Activated T-helper 2 cell treated with anti-CD3 and anti-CD28 coated beads, Interferon-gamma antibody, Interleukin-2, Interleukin-4, amounts not matched to agents 10 μg/mL and 5 μg/mL and 100 μg/mL, durations not matched to agents 14 hours and 24 hours and 36 hours (primary cell): Measurements from ENCODE around the gene ZIC4. TPM values are rescaled to one million over a fixed set of nuclear protein-coding genes. Genes with fewer than 3 reads are reported as not detected.

Source experiments
- DNase-seq: peaks from one replicate; pipeline ENCODE4 v3.0.0; 2021; ENCODE audit warnings: low spot score
- H3K27ac Mint-ChIP-seq: one replicate; pipeline ENCODE4 v1.8.0; 2021; ENCODE audit warnings: mixed read lengths
- H3K27me3 Mint-ChIP-seq: one replicate; pipeline ENCODE4 v1.8.0; 2021; ENCODE audit warnings: low read depth, mixed read lengths
- H3K36me3 Mint-ChIP-seq: one replicate; pipeline ENCODE4 v1.8.0; 2021; ENCODE audit warnings: low read depth, mixed read lengths
- H3K4me1 Mint-ChIP-seq: one replicate; pipeline ENCODE4 v1.8.0; 2021; ENCODE audit warnings: low read depth, mixed read lengths
- H3K4me3 Mint-ChIP-seq: one replicate; pipeline ENCODE4 v1.8.0; 2021; ENCODE audit warnings: low read depth, mild to moderate bottlenecking, moderate library complexity, mixed read lengths
- H3K9me3 Mint-ChIP-seq: one replicate; pipeline ENCODE4 v1.8.0; 2021; ENCODE audit warnings: mixed read lengths
- intact Hi-C: fragments of 100-400 bp; cut with micrococcal nuclease; formaldehyde crosslinking; loops from one replicate; pipeline ENCODE4 v1.15.1; 2023
- total RNA-seq: library from RNA; stranded (reverse); gene quantifications from 2 replicates; pipeline ENCODE4 v1.2.3, GENCODE V29; 2022

The ZIC4 gene
- total RNA-seq, 1 donor from 2014 or later, result not detected

DNA sequence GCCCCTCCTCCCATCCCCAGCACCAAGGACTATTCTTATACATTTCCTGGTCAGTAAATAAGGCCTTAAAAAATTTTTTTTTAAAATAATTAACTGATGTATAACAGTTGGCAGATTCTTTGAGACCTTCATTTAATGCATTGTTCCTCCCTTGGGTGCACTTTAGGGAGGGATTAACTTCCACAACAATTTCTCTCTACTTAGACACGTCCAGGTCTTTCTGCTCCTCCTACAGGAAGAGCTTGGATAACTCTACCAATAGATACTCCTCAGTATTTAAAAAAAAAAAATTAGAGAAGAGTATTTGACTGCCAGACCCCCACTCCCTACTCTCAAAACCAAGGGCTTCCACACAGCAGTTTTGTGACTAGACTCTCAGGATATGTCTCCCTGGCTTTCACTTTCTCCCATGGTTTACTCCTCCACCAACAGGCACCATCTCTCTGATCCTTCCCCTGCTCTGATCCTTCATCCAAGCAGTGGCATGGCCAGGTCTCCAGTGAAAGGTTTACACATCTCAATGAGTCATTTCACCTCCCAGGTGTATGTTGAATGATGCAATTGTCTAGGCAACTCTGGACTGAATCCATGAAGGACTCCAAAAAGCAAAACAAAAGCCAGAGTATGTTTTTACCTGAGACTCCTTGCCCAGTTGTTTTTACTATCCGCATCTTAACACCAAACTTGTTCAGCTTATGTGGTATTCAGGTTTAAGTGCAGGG lies 7.4 kb downstream of the ZIC4 start:
- Mint-ChIP-seq H3K9me3 (no peaks in the 10 kb centered on the region), H3K36me3 (no peaks in the 10 kb centered on the region), H3K4me1 (no peaks in the 10 kb centered on the region), H3K27me3 (peaks cover 60% of the 10 kb centered on the region), H3K4me3 (no peak overlapping the region), H3K27ac (no peak overlapping the region)
- intact Hi-C loops, result no loop called here
- no peak for DNase-seq

DNA sequence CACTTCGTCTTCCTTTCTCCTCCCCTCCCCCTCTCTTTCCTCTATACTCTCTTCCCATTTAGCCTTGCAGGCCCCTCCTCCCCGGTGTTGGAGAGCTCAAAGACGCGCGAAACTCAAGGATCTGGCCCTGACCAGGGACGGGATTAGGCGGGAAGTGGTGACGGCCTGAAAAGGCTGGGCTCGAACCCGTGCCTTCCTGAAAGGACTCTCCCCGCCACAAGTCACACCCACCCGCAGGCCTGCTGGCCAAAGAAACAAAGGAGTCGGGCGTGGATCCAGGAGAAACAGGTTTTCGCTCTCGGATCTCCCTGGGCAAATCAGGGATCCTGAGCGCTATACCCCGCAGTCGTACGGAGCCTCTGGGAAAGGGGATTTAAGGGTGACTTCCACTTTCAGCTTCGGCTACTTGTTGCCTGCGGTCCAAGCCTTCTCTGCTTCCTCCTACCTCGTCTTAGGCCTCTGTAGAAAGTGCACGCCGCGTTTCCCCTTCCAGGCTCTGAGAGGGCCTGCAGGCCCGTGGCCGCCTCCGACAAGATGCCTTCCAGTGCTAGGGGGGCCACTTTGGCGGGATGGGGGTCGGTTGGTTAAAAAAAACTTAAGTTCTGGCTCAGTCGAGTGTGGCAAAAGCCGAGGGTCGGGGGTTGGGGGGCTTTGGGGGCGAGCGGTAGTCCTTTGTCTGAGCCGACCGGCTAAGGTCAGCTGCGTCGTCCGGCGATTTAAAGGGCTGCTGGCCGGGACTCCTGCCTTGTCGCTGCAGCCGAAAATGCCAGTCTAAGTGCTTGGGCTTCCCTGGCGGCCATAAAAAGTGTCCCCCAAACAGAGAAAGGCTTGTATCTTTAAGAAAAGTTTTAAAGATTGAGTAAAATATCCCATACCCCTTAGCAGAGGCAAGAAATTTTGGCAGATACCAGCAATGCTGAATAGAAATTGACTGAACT lies 8.2 kb downstream of the ZIC4 start:
- no peak for DNase-seq
- Mint-ChIP-seq H3K4me1 (no peaks in the 10 kb centered on the region), H3K27ac (no peak overlapping the region), H3K4me3 (no peak overlapping the region), H3K36me3 (no peaks in the 10 kb centered on the region), H3K27me3 (peaks cover 56% of the 10 kb centered on the region), H3K9me3 (no peaks in the 10 kb centered on the region)
- intact Hi-C loops, result no loop called here

DNA sequence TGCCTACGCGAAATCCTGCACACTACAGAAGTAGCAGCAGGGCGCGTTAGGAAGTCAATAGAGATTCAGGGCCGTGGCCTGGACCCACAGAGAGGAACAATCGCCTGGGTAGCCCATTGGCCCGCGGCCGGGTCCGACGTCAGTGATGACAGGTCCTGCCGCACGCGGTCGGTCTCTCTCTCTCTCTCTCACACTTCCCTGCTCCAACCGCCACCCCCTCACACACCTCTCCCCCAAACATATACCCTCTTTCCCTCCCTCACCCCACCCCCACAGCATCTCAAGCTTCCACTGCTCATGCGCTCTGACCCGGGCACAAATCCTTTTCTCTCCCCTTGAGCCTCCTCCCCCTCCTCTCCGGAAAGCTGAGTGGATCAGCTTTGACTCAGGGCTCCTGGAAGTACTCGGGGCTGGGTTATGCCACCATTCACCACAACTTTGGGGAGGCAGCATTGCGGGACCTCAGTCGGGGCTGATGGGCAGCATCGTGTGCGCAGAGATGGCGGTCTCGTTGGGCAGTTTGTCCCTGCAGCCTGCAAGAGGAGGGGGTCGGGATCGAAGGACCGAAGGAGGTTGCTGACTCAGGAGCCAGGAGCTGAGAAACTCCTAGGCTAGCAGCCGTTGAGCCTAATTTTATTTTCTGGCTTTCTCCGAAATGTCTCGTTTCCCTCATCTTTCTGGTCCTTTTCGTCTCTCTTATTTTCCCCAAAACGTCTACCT lies 9.0 kb downstream of the ZIC4 start:
- no peak overlapping the region for H3K4me3 Mint-ChIP-seq
- no peak for DNase-seq
- intact Hi-C loops, result no loop called here
- peaks cover 61% of the 10 kb centered on the region for H3K27me3 Mint-ChIP-seq
- no peak overlapping the region for H3K27ac Mint-ChIP-seq
- no peaks in the 10 kb centered on the region for H3K36me3 Mint-ChIP-seq
- no peaks in the 10 kb centered on the region for H3K4me1 Mint-ChIP-seq
- no peaks in the 10 kb centered on the region for H3K9me3 Mint-ChIP-seq

DNA sequence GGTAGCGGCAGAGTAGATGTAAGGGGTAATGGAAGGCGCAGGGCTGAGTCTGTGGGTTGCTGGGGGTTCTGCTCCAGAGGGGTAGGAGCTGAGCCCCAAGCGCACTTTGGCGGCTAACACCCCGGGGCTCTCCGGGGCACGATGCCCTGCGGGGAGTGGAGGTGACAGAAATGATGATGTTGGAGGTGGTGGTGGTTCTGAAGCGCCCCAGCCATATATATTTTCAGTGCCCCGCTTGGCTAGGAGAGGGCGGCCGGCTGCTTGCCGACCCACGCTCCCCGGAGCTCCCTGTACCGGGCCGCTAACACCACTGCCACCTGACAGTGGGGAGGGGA lies 9.7 kb downstream of the ZIC4 start:
- intact Hi-C loops, result no loop called here
- H3K4me3 Mint-ChIP-seq, result no peak overlapping the region
- H3K27me3 Mint-ChIP-seq, result peaks cover 63% of the 10 kb centered on the region
- no peak overlapping the region for H3K27ac Mint-ChIP-seq
- no peak for DNase-seq
- H3K9me3 Mint-ChIP-seq, result no peaks in the 10 kb centered on the region
- H3K4me1 Mint-ChIP-seq, result no peaks in the 10 kb centered on the region
- H3K36me3 Mint-ChIP-seq, result no peaks in the 10 kb centered on the region

DNA sequence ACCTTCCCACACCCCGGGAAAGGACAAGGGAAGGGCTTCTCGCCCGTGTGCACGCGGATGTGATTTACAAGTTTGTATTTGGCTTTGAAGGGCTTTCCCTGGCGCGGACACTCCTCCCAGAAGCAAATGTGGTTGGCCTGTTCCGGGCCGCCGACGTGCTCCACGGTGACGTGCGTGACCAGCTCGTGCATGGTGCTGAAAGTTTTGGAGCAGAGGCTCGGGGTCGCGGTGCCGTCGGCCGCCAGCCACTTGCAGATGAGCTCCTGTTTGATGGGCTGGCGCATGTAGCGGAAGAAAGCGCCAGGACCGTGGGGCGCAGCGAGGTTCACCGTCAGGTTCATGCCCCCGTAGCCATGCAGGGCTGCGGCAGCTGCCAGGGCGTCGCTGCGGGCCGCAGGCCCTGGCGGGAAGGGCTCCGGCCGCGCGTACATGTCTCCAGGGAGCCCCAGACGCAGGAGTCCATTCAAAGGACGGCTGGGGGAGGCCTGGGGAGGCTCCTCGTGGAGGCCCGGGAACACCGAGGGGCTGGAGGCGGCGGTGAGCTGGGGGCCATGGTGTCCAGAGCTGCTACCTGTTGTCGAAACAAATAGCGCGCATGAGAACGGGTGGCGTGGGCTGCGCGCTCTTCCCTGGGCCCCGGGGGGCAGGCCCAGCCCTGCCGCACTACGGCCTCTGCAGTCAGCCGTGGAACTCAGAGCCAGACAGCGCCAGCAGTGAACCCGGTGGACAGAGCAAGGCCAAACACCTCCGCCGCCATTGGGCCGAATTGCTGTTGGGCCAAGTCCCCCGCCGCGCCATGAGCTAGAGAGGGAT lies 10.2 kb downstream of the ZIC4 start:
- H3K4me1 Mint-ChIP-seq, result no peaks in the 10 kb centered on the region
- no peak for DNase-seq
- H3K27me3 Mint-ChIP-seq, result peaks cover 65% of the 10 kb centered on the region
- no peak overlapping the region for H3K27ac Mint-ChIP-seq
- intact Hi-C loops, result no loop called here
- H3K36me3 Mint-ChIP-seq, result no peaks in the 10 kb centered on the region
- no peak overlapping the region for H3K4me3 Mint-ChIP-seq
- no peaks in the 10 kb centered on the region for H3K9me3 Mint-ChIP-seq

DNA sequence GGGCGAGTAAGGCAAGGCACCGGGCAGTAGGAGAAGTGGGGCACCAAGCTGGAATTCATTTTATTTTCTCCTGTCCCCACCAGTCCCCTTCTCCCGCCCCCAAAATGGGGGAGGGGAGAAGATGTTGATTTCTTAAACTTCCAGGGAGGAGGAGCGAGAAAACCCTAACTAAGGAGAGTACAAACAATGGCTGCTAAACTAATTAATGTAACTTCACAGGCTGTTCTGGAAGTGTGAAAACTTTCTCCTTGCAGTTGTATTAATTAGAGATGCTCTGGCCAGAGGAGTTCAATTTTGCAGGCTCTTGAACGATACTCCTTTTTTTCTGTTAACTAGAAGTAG lies 11.5 kb downstream of the ZIC4 start:
- no peak overlapping the region for H3K27ac Mint-ChIP-seq
- no peaks in the 10 kb centered on the region for H3K36me3 Mint-ChIP-seq
- H3K27me3 Mint-ChIP-seq, result peaks cover 65% of the 10 kb centered on the region
- H3K4me3 Mint-ChIP-seq, result no peak overlapping the region
- no peaks in the 10 kb centered on the region for H3K4me1 Mint-ChIP-seq
- no peak for DNase-seq
- intact Hi-C loops, result no loop called here
- no peaks in the 10 kb centered on the region for H3K9me3 Mint-ChIP-seq

DNA sequence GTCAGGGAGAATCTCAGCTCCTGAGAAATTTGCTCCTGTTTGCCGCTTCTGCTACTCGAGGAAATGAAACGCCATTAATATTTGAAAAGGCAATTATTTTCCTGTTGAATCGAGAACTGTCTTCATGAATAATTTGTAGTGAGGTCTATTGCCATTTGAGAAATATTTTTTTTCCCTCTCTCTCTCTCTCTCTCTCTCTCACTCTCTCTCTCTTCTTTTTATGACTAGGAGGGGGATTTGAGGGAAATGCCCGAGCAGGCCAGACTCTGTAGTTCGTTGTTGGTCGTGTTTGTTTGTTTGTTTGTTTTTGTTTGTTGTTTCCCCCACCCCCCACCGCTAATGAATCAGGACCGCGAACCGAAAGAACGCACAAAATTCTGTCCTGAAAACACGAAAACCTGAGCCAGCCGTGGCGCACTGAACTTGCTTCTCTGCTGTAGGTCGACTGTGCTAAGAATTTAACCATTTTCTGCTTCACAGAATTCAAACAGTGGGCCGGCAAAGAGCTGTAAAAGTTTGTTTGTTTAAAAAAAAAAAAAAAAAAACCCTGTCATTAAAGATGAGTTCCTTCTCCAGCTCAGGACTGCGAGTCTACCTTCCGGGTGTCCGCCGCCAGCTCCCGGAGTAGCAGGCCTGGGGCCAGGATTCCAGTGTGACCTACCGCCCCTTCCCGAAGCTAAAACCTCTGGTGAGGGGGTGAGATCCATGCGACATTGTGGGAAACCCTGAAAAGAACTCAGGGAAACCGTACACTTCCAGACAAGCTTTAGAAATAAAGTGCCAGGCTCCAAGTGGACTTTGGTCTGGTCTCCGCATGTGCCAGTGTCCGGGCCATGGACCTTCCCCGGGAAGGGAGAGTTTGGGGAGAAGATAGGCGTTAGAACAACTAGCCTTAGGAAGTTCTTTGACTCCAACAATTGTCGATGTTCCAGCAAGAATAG lies 12.1 kb downstream of the ZIC4 start:
- no peak for DNase-seq
- intact Hi-C loops, result no loop called here
- H3K4me3 Mint-ChIP-seq, result no peak overlapping the region
- H3K4me1 Mint-ChIP-seq, result no peaks in the 10 kb centered on the region
- H3K27ac Mint-ChIP-seq, result no peak overlapping the region
- no peaks in the 10 kb centered on the region for H3K36me3 Mint-ChIP-seq
- no peaks in the 10 kb centered on the region for H3K9me3 Mint-ChIP-seq
- H3K27me3 Mint-ChIP-seq, result peaks cover 69% of the 10 kb centered on the region

DNA sequence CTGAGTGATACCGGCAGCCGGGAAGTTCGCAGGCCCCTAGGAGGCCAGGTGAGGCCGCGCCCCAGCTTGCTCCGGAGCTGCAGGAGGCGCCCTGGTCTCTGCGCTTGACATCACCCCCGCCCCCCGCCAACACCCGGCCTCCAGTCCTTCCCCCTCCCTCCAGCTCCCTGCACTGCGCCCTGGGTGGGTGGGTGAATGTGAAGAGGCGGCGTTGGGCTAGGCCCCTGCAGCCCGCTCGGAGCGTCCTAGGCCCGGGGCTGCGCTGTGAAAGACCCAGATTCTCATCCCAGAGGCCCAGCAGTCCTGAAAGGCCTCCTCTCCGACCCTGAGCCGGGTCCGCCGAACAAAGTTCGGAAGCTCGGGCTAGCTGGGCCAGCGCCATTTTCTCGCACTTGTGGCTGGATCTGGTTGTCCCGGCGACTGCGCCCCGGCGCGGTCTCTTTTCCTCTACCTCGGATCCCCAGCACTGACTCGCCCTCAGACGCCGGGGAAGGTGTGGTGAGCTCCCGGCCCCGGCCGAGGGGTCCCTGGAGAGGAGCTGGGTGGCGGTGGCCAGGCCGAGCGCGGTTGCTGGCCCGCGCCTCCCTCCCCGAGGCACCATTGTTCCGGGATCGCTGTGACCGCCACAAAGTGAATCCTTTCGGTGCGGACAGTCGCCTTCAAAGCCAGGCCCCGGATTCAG lies 12.9 kb downstream of the ZIC4 start:
- Mint-ChIP-seq H3K27ac (peak overlapping the region; percentile 60), H3K36me3 (no peaks in the 10 kb centered on the region), H3K4me3 (no peak overlapping the region), H3K4me1 (no peaks in the 10 kb centered on the region), H3K9me3 (no peaks in the 10 kb centered on the region), H3K27me3 (peaks cover 73% of the 10 kb centered on the region)
- DNase-seq, result no peak
- intact Hi-C loops, result no loop called here

DNA sequence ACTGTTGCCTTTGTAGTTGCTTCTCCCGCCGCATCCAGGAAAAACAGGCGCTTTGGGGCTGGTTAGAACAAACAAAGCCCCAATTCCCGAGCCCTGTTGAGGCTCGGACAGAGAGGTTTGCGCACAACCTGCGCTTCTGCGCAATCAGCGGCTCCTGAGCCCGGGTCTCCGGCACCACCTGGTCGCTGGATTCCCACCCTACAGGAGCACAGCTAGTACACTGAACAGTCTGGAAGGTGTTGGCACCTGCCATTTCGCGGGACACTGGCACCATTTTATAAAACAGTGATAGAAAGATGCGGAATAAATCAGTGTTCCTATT lies 13.8 kb downstream of the ZIC4 start:
- no peak overlapping the region for H3K27ac Mint-ChIP-seq
- H3K4me3 Mint-ChIP-seq, result no peak overlapping the region
- H3K4me1 Mint-ChIP-seq, result no peaks in the 10 kb centered on the region
- H3K27me3 Mint-ChIP-seq, result peaks cover 73% of the 10 kb centered on the region
- H3K36me3 Mint-ChIP-seq, result no peaks in the 10 kb centered on the region
- no peaks in the 10 kb centered on the region for H3K9me3 Mint-ChIP-seq
- DNase-seq, result no peak
- intact Hi-C loops, result no loop called here

DNA sequence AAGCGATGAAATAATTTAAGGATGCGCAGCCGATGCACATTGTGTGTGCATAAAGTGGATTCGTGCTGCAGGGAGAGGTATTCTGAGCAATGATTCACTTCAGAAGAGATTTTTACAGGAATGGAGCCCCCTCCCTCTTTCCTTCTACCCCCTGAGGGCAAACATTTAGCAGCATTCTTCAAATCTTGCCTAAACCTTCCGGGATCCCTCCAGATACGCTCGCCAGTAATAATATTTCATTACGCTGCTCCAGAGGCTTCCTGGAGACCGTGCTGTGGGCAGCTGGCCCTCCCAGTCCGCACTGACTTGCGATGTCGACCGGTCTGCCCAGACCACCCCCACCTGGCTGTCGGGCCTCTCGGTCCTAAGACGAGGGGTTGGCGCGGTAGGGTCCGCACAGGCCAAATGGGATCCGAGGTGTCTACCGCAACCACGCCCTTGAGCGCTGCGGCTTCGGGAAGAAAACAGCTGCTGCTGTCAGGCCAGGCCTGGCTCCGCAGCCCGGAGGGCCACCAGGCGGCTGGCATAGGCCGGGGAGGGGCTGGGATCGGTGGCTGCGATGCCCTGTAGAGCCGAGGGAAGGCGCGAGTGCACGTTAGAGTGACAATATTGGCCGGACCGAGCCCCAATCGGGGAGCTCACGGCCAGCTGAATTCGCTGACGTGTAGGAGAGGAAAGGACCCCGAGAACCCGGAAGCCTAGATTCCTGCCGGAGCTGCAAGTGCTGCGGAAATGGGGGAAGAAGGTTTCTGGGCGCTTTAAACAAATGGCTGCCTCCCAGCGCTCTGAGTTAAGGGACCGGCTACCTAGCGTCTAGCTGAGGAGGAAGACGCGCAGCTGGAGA lies 14.3 kb downstream of the ZIC4 start:
- Mint-ChIP-seq H3K27ac (no peak overlapping the region), H3K27me3 (peaks cover 72% of the 10 kb centered on the region), H3K9me3 (no peaks in the 10 kb centered on the region), H3K4me3 (no peak overlapping the region), H3K36me3 (no peaks in the 10 kb centered on the region), H3K4me1 (no peaks in the 10 kb centered on the region)
- no peak for DNase-seq
- intact Hi-C loops, result no loop called here
